ENCODE results near the gene EP400. TPM values are rescaled to one million over a fixed set of nuclear protein-coding genes. Genes with fewer than 3 reads are reported as not detected.

Gene EP400
- total and polyA plus RNA-seq, 12 donors, result 6.6 to 20.5 (median 18.9) TPM

DNA sequence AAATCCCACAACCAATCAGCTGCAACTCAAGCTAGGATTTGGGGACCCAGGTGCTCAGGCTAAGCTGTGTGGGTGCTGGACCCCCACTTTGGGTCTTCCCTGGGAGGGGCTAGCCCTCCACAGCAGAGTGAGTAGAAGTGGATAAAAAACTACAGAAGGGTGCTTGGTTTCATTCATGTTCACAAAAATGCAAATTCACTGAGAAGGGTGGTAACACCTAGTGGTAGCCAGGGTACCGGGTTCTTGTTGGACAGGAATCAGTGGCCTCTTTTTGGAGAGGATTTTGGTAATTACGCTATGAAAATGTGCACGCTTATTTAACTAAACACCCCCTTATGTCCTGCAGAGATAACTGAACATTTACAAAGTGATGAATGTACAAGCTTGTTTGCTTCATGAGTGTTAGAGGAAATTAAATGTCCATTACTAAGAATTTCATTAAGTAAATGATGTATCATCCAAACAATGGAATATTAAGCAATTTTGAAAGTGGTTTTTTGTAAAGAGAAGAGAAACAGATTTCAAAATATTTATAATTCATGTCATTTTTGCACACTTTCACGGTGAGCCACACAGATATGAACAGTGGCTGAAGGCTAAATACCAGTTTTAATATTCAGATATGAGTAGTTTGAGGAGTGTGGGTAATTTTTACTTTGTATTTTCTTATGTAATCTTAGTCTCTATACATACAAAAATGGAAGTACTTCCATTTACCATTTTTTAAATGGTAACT lies 116.0 kb downstream of the EP400 start:
- no peak for ATAC-seq
- intact Hi-C loops (cut with DNase I), result loop anchor here in 1 of 10 donors (5.0 kb wide), 1 partner anchor 43 kb away; no protein-coding TSS in a partner anchor
- H3K4me1 ChIP-seq, result peaks cover 0 to 6% (median 0%) of the 10 kb centered on the region in 9 donors
- no peaks in the 10 kb centered on the region for H3K9me3 ChIP-seq
- TF ChIP-seq, protein P1, sequence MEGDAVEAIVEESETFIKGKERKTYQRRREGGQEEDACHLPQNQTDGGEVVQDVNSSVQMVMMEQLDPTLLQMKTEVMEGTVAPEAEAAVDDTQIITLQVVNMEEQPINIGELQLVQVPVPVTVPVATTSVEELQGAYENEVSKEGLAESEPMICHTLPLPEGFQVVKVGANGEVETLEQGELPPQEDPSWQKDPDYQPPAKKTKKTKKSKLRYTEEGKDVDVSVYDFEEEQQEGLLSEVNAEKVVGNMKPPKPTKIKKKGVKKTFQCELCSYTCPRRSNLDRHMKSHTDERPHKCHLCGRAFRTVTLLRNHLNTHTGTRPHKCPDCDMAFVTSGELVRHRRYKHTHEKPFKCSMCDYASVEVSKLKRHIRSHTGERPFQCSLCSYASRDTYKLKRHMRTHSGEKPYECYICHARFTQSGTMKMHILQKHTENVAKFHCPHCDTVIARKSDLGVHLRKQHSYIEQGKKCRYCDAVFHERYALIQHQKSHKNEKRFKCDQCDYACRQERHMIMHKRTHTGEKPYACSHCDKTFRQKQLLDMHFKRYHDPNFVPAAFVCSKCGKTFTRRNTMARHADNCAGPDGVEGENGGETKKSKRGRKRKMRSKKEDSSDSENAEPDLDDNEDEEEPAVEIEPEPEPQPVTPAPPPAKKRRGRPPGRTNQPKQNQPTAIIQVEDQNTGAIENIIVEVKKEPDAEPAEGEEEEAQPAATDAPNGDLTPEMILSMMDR (IDR thresholded peaks at IDR 0.05), result no peak
- no peak for DNase-seq
- 89% methylated on average over 4 of the region's 4 CpGs for WGBS, 2 donors
- H3K36me3 ChIP-seq, result peaks cover 0 to 99% (median 44%) of the 10 kb centered on the region in 9 donors
- H3K4me3 ChIP-seq, result no peak overlapping the region
- no peak overlapping the region for H3K27ac ChIP-seq
- no peaks in the 10 kb centered on the region for H3K27me3 ChIP-seq

DNA sequence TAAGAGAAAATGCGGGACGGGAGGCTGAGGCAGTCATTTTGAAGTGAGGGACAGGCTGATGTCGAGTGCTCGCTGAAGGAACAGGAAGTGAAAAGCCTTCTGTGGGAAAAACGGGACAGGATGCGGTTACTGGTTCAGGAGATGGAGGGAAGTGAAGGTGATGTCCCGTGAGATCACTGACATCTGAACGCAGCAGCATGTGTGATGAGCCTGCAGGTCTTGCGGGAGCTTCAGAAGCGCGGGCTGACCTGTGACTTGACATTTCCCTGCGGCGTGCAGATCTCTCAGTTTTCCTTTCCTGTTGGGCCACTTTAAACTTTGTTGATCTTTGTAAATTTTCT lies 116.6 kb downstream of the EP400 start:
- no peaks in the 10 kb centered on the region for H3K9me3 ChIP-seq
- H3K4me3 ChIP-seq, result no peak overlapping the region
- H3K4me1 ChIP-seq, result peaks cover 0 to 6% (median 0%) of the 10 kb centered on the region in 9 donors
- WGBS, 2 donors, result 74 to 75% methylated on average over 13 of the region's 13 CpGs
- DNase-seq, result no peak
- H3K27ac ChIP-seq, result no peak overlapping the region
- no peak for ATAC-seq
- TF ChIP-seq, protein P1 (IDR thresholded peaks at IDR 0.05), result no peak
- intact Hi-C loops (cut with DNase I), result loop anchor here in 1 of 10 donors (5.0 kb wide), 1 partner anchor 44 kb away; no protein-coding TSS in a partner anchor
- H3K36me3 ChIP-seq, result peaks cover 0 to 100% (median 44%) of the 10 kb centered on the region in 9 donors
- no peaks in the 10 kb centered on the region for H3K27me3 ChIP-seq

DNA sequence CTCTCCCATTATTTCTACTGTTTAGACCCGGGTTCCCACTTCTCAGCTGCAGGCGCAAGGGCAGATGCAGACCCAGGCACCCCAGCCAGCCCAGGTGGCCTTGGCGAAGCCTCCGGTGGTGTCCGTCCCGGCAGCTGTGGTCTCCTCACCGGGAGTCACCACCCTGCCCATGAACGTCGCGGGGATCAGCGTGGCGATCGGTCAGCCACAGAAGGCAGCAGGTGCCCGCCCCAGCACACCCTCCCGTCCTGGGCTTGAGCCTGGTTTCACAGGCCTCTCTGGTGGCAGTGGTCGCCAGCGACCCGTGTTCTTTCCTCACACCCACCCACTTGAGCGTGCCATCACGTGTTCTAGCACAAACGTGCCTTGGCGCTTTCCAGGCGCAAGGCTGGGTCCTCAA lies 117.0 kb downstream of the EP400 start:
- no peak for DNase-seq
- 95% methylated on average over 23 of the region's 23 CpGs for WGBS, 2 donors
- TF ChIP-seq, protein P1 (IDR thresholded peaks at IDR 0.05), result no peak
- no peak overlapping the region for H3K27ac ChIP-seq
- intact Hi-C loops (cut with DNase I), result loop anchor here in 1 of 10 donors (5.0 kb wide), 1 partner anchor 44 kb away; no protein-coding TSS in a partner anchor
- no peaks in the 10 kb centered on the region for H3K27me3 ChIP-seq
- H3K36me3 ChIP-seq, result peaks cover 0 to 100% (median 44%) of the 10 kb centered on the region in 9 donors
- no peak for ATAC-seq
- peaks cover 0 to 6% (median 0%) of the 10 kb centered on the region in 9 donors for H3K4me1 ChIP-seq
- no peak overlapping the region for H3K4me3 ChIP-seq
- no peaks in the 10 kb centered on the region for H3K9me3 ChIP-seq

- TF ChIP-seq, protein P1 (IDR thresholded peaks at IDR 0.05), result no peak
- WGBS, 2 donors, result 91 to 92% methylated on average over 7 of the region's 7 CpGs
- intact Hi-C loops (cut with DNase I), result loop anchor here in 1 of 10 donors (5.0 kb wide), 1 partner anchor 45 kb away; no protein-coding TSS in a partner anchor
- Histone ChIP-seq H3K4me1 (peaks cover 0 to 6% (median 0%) of the 10 kb centered on the region in 9 donors), H3K27ac (no peak overlapping the region), H3K27me3 (no peaks in the 10 kb centered on the region), H3K4me3 (no peak overlapping the region), H3K9me3 (no peaks in the 10 kb centered on the region), H3K36me3 (peaks cover 0 to 100% (median 43%) of the 10 kb centered on the region in 9 donors)
- no peak for DNase-seq
- no peak for ATAC-seq
Measured at GRCh38 chr12:132067182-132067581, 117.4 kb downstream of the EP400 start.

All from heart right ventricle (tissue), 16 donors.